Spinal cord (tissue), 10 donors: ENCODE results near the gene PDE1C. TPM values are rescaled to one million over a fixed set of nuclear protein-coding genes. Genes with fewer than 3 reads are reported as not detected.
A peak's percentile ranks its signal among the peaks of the same experiment; 100 is the strongest.

ENCODE experiments used
- DNase-seq, 6 donors: peaks; one replicate each; pipeline versions ENCODE4 v3.0.0 to v3.0.0-alpha.2; 2013 to 2015; ENCODE audit warnings: low spot score in 6 of 6, low read depth in 4 of 6
- H3K27ac ChIP-seq: one replicate; pipeline ENCODE4 v1.5.1; 2013; ENCODE audit warnings: low read depth, low read length, control low read depth
- H3K27me3 ChIP-seq: one replicate; pipeline ENCODE4 v1.6.1; 2013; ENCODE audit warnings: low read length; ENCODE audit not compliant: control insufficient read depth, insufficient read depth
- H3K36me3 ChIP-seq: one replicate; pipeline ENCODE4 v1.6.1; 2013; ENCODE audit warnings: low read length; ENCODE audit not compliant: control insufficient read depth, insufficient read depth
- H3K4me1 ChIP-seq: one replicate; pipeline ENCODE4 v1.6.1; 2013; ENCODE audit warnings: low read length; ENCODE audit not compliant: control insufficient read depth, insufficient read depth
- H3K4me3 ChIP-seq: one replicate; pipeline ENCODE4 v1.5.1; 2013; ENCODE audit warnings: low read depth, low read length, control low read depth
- H3K9me3 ChIP-seq: one replicate; pipeline ENCODE4 v1.6.1; 2013; ENCODE audit warnings: low read length; ENCODE audit not compliant: control insufficient read depth, insufficient read depth
- WGBS: methylation state at CpG from one replicate; pipeline ENCODE4 v1.1.5; 2013; ENCODE audit warnings: missing lambda C conversion rate; ENCODE audit not compliant: insufficient coverage; 5-methylcytosine and 5-hydroxymethylcytosine counted together
- polyA plus RNA-seq, 2 donors: library from polyadenylated mRNA; unstranded; fragments of 120-200 nt; gene quantifications; one replicate each; pipeline ENCODE4 v1.2.1, GENCODE V29; 2013; ENCODE audit not compliant: insufficient read length in 2 of 2
- total RNA-seq, 2 donors: library from RNA; depleted of rRNA in 1 of 2; stranded (reverse); fragments of 120-200 nt in 1 of 2; fragments of >200 nt in 1 of 2; gene quantifications; one replicate each; pipeline versions ENCODE4 v1.2.3 to v1.2.4, GENCODE V29; 2013 to 2014
- donor health status: healthy.

Gene PDE1C
- total and polyA plus RNA-seq, 4 donors: 10.6 to 24.0 (median 13.8) TPM

DNA sequence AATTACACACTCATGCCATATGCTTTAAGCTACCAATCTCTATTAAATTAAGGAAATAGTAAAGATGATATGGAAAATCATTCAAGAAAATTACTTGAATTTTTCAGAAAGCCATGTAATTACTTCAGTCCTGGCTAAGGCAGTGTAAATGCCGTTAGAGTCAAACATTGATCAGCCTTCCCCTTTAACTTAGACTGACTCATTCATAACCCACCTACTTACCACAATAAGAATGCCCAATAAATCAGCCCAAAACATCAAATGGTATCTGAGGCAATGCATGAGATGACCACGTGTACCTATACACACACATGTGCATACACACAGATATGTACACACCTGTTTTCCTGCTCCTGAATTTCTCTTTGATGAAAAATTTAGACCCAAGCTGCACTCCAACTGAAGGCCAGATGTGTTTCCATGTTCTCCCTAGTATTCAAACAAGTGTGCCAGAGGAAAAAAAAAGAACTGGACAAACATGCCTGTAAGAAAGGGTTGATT, 30.2 kb upstream of the PDE1C start:
- H3K36me3 ChIP-seq: no peaks in the 10 kb centered on the region
- WGBS: 94% methylated on average over 2 of the region's 2 CpGs
- peaks cover 3% of the 10 kb centered on the region for H3K4me1 ChIP-seq
- no peak overlapping the region for H3K4me3 ChIP-seq
- DNase-seq: no peak
- H3K27me3 ChIP-seq: no peaks in the 10 kb centered on the region
- H3K27ac ChIP-seq: no peak overlapping the region
- H3K9me3 ChIP-seq: no peaks in the 10 kb centered on the region

DNA sequence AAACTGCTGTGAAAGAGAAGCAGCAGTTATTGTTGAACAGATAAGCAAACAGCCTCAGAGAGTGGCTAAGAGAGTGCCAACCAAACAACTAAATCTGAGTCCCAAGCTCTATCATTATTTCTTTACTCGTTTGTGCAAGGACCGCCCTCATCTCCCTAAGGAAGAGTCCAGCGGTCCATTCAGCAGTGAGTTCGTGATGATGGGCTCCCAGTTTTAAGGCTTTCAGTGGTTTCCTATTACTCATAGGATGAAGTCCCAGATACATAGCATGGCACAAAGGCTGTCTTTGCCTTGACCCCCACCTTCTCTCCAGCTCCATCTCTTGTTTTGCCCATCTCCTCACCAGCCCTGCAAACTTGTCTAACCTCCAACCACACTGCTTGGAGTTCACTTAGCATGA, 24.3 kb upstream of the PDE1C start:
- H3K27me3 ChIP-seq: no peaks in the 10 kb centered on the region
- H3K9me3 ChIP-seq: no peaks in the 10 kb centered on the region
- no peak overlapping the region for H3K4me3 ChIP-seq
- no peaks in the 10 kb centered on the region for H3K36me3 ChIP-seq
- DNase-seq: no peak
- 95% methylated on average over 4 of the region's 4 CpGs for WGBS
- H3K4me1 ChIP-seq: peaks cover 9% of the 10 kb centered on the region
- H3K27ac ChIP-seq: no peak overlapping the region

DNA sequence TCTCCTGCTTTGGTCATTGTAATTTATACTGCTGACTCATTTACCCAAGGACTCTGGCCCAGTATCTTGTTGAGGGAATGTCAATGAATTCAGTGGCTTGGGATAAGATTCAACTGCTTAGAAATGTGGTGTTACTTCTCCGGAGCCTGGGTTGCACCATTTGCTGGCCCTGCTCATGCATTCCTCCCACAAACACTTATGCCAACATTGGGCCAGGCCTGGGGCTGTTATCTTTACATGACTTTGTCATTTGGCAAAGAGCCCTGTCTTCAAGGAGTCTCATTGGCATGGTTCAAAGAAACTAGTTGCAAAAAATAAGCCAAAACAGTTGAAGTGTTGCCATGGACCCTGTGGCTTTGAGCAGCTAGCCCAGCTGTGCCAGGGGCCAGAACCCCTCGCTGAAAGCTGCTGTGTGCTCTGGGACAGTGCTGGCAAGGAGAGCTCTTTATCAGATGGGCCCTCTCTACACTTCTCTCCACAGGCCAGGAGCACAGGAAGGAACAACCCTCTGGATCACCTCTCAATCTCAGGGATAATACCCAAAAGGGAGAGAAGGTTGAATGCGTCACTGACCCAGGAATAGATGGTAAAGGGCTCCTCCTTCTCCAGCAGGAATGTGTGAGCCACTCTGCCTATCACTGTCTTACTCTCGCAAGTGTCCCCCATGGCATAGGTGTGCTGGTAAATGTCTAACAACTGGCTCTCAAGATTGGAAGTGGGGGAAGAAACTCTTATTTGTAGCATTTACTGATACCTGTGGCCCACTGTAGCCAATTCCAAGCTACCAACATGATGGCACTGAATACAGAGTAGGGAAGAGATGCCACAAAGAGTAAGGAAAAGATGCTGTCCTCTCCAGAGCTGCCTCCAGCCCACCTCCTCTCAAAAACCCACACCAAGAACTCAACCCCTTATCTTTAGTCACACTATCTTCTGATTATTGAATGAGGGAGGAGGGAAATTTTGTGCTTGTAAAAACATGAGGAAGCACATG, 23.5 kb upstream of the PDE1C start:
- Histone ChIP-seq H3K4me1 (peaks cover 9% of the 10 kb centered on the region), H3K9me3 (no peaks in the 10 kb centered on the region), H3K27me3 (no peaks in the 10 kb centered on the region), H3K36me3 (no peaks in the 10 kb centered on the region), H3K4me3 (no peak overlapping the region), H3K27ac (no peak overlapping the region)
- DNase-seq: peak in 4 of 6 donors; percentile 62 to 90 (median 67)
- WGBS: 19% methylated on average over 2 of the region's 4 CpGs

DNA sequence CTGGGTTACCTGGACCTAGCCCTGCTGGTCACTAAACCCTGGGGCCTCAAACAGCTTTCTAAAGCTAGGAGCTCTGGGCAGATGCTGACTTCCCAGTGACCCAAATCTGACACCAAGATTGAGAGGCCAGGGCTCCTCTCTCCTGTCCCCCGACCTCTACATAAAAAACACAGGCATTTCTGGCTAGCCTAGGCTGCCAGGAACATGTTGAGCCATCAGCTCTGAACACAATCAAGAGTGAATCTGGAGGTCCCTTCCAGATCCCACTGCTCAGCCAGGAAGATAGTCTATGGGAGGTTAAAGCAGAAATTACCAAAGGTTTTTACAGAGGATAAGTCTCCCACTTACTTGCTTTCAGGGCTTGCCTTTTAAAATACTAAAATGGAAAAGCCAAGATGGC, 22.1 kb upstream of the PDE1C start:
- Histone ChIP-seq H3K9me3 (no peaks in the 10 kb centered on the region), H3K27me3 (no peaks in the 10 kb centered on the region), H3K4me1 (peaks cover 14% of the 10 kb centered on the region), H3K4me3 (no peak overlapping the region), H3K27ac (no peak overlapping the region), H3K36me3 (no peaks in the 10 kb centered on the region)
- no CpG with 5 or more reads among the region's 1 CpG for WGBS
- no peak for DNase-seq

DNA sequence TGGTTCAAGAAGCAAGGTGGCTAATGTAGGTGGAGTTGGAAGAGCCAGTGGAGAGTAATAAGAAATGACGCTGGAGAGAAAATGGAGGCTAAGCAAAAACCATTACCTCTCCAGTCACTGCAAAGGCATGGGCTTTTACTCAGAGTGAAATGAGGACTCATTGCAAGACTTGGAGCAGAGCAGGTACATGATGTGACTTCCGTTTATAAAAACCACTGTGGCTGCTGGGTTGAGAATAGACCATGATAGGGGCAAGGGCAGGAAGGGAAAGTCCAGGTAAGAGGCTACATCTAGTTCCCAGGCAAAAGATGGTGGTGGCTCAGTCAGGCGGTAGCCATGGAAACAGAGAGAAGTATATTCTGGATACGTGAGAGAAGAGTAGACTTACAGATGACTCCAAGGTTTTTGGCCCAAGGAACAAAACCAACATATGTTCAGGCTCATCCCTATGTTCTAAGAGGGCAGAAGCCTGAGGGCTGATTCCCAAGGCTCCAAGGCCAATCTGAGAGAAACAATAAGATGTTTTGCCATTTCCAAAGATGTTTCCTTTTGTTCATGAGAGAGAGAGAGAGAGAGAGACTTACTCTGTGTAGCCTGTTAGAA, 21.5 kb upstream of the PDE1C start:
- DNase-seq: peak in 1 of 6 donors; percentile 38
- H3K4me1 ChIP-seq: peaks cover 14% of the 10 kb centered on the region
- no peak overlapping the region for H3K27ac ChIP-seq
- WGBS: 65% methylated on average over 3 of the region's 4 CpGs
- H3K36me3 ChIP-seq: no peaks in the 10 kb centered on the region
- H3K4me3 ChIP-seq: no peak overlapping the region
- no peaks in the 10 kb centered on the region for H3K9me3 ChIP-seq
- H3K27me3 ChIP-seq: no peaks in the 10 kb centered on the region

DNA sequence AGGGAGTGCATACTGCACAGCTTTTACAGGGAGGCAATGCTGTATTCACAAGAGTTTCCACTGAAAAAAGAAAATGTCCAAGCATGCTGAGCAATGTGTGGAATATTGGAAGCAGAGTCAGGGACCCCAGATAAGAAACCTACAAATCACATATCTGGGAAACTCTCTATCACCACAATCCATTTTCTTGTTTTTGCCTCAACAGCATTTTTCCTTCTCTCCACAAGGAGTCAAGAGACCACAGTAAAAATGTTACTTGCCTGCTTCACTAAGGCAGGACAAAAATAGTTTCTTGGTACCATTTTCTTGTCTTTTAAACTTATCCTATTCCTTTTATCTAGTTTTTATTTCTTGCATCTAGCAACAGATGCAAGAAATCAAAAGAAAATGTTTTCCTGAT, 19.5 kb upstream of the PDE1C start:
- Histone ChIP-seq H3K36me3 (no peaks in the 10 kb centered on the region), H3K27ac (no peak overlapping the region), H3K9me3 (no peaks in the 10 kb centered on the region), H3K4me3 (no peak overlapping the region), H3K27me3 (no peaks in the 10 kb centered on the region), H3K4me1 (peaks cover 14% of the 10 kb centered on the region)
- DNase-seq: no peak

DNA sequence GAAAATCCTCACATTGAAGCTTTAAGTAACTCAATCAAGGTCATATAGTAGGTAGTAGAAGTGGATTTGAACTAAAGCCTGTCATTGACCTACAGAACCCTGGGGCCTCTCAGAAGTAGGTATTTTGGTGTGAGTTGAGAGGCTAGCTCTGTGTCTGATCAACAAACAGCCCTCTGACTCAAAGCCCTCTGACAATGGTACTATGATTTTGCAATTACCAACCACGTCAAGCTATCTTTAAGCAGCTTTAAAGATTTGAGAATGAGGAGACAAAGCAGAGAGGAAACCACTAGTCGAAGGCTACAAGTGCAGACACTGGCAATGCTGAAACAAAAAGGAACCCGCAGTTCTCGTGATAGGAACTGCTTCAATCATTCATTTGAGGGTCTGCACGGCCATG, 19.0 kb upstream of the PDE1C start:
- H3K27ac ChIP-seq: no peak overlapping the region
- peaks cover 14% of the 10 kb centered on the region for H3K4me1 ChIP-seq
- H3K4me3 ChIP-seq: no peak overlapping the region
- no peaks in the 10 kb centered on the region for H3K9me3 ChIP-seq
- H3K36me3 ChIP-seq: no peaks in the 10 kb centered on the region
- DNase-seq: no peak
- 78% methylated on average over 5 of the region's 5 CpGs for WGBS
- H3K27me3 ChIP-seq: no peaks in the 10 kb centered on the region

DNA sequence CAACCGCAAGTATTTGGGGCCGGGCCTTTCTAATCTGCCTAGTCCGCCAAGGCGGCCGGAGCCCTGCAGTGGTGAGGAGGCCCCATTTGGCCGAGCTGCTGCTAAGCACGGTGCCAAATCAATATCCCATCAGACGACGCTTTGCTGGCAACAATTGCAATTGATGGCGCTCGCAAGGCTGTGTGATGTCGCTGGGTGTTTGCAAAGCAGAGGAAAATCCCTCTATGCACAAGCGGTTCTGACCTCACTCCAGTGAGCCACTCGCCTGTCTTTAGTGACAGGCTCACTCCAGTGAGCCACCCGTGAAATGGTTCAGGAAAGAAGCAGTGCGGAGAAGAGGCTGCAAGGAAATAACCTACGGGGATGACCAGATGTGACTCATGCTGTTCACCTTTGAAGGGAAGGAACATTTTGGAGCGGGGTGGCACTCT, 18.3 kb upstream of the PDE1C start:
- 22% methylated on average over 13 of the region's 18 CpGs for WGBS
- no peaks in the 10 kb centered on the region for H3K36me3 ChIP-seq
- H3K9me3 ChIP-seq: no peaks in the 10 kb centered on the region
- no peak overlapping the region for H3K4me3 ChIP-seq
- no peaks in the 10 kb centered on the region for H3K27me3 ChIP-seq
- DNase-seq: peak in 4 of 6 donors; percentile 31 to 89 (median 61)
- no peak overlapping the region for H3K27ac ChIP-seq
- H3K4me1 ChIP-seq: peaks cover 8% of the 10 kb centered on the region

DNA sequence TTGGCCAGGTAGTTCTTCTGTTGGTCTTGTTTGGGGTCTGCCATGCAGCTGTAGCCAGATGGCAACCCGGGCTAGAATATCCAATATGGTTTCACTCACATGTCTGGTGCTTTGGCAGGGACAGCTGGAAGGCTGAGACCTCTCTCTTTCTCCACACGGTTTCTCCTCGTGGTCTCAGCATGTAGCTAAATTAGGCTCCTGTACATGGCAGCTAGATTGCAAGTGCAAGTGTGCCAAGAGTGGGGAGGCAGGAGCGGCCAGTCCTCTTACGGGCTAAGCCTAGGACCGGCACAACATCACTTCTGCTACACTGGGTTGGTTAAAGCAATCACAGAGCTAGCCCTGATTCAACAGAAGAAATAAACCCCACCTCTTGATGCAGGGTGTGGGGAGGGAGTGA, 9.3 kb upstream of the PDE1C start:
- Histone ChIP-seq H3K9me3 (no peaks in the 10 kb centered on the region), H3K27me3 (no peaks in the 10 kb centered on the region), H3K4me3 (no peak overlapping the region), H3K4me1 (no peaks in the 10 kb centered on the region), H3K27ac (no peak overlapping the region), H3K36me3 (no peaks in the 10 kb centered on the region)
- 86% methylated on average over 3 of the region's 6 CpGs for WGBS
- DNase-seq: peak in 1 of 6 donors; percentile 38
